GM23338 (cell line): ENCODE measurements around the gene C8A.

Experiments used
- CTCF ChIP-seq, 2 experiments: fragments of 200-600 bp in 1 of 2; sonication (generic) in 1 of 2; conservative IDR thresholded peaks; 2 replicates each; pipeline versions ENCODE4 v1.5.1 to v1.6.1; 2016 to 2017; ENCODE audit warnings: antibody characterized with exemption in 2 of 2, low read depth in 2 of 2, mild to moderate bottlenecking in 2 of 2, moderate library complexity in 1 of 2
- EZH2 ChIP-seq: fragments of 200-600 bp; sonication (generic); IDR thresholded peaks from one replicate; pipeline ENCODE4 v1.8.0; 2017; ENCODE audit warnings: antibody characterized with exemption, mild to moderate bottlenecking, low read depth; ENCODE audit not compliant: unreplicated experiment
- POLR2AphosphoS5 ChIP-seq: IDR thresholded peaks from 2 replicates; pipeline ENCODE4 v1.6.1; 2016; ENCODE audit warnings: antibody characterized with exemption, low read depth
- REST ChIP-seq: IDR thresholded peaks from one replicate; pipeline ENCODE4 v1.6.1; 2018; ENCODE audit warnings: antibody characterized with exemption; ENCODE audit not compliant: unreplicated experiment

- TF ChIP-seq EZH2 (no peak), CTCF (conservative IDR thresholded peaks at IDR 0.05; ENCODE audit: low read depth in 2 of 2) (no peak), POLR2AphosphoS5 (no peak), REST (no peak)
These were observed 112.1 kb downstream of the C8A start for GRCh38 chr1:56966698-56966999.
